ENCODE measurements around the gene CALML5.

GRCh38 chr10:5508786-5509185 lies 9.4 kb upstream of the CALML5 start:
- TF ChIP-seq POLR2AphosphoS5 (IDR thresholded peaks at IDR 0.05) (no peak), CTCF (IDR thresholded peaks at IDR 0.05) (no peak), POLR2A (IDR thresholded peaks at IDR 0.05) (no peak)
